ENCODE measurements around the gene SUPV3L1.
A peak's percentile ranks its signal among the peaks of the same experiment; 100 is the strongest.

SUPV3L1 gene

DNA sequence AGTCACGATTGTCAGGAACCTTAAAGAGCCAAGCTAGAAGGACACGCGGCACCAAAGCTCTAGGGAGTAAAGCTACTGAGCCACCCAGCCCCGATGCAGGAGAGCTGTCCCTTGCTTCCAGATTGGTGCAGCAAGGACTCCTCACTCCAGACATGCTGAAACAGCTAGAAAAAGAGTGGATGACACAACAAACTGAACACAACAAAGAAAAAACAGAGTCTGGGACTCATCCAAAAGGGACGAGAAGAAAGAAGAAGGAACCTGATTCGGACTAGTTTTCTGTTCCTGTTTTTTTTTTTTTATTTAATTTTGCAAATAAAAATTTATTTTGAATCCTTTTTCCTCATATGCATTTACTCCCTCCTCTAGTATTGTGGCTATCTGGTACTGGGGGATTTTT, 28.7 kb downstream of the SUPV3L1 start:
- no peak for DNase-seq

- no peak for DNase-seq
These were observed 29.9 kb downstream of the SUPV3L1 start for GRCh38 chr10:69209787-69210484.

DNA sequence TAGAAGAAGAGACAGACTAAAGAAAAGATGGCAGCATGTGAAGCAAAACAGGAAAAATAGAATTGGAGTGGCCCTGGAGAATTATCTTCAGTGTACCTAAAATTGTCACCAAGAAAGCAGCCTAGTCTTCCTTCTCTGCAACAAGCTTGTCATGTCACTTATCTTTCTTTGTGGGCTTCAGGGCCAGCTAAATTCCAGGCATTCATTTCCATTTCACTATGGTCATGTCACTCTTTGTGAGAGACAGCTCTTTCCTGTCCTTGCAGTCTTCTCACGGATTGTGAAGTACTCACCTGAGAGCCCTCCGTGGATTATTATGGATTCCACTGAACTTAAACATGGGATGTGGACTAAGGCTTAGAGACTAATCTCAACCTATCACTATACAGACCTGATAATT, 31.1 kb downstream of the SUPV3L1 start:
- no peak for DNase-seq

- no peak for DNase-seq
These were observed 31.5 kb downstream of the SUPV3L1 start for GRCh38 chr10:69211524-69211923.

GRCh38 chr10:69213591-69214311, 33.7 kb downstream of the SUPV3L1 start:
- DNase-seq: peak; percentile 51

- DNase-seq: no peak
These were observed 34.7 kb downstream of the SUPV3L1 start for GRCh38 chr10:69214666-69215131.

- no peak for DNase-seq
These were observed 35.6 kb downstream of the SUPV3L1 start for GRCh38 chr10:69215405-69216171.

- DNase-seq: peak; percentile 62
These were observed 36.6 kb downstream of the SUPV3L1 start for GRCh38 chr10:69216577-69217118.

DNA sequence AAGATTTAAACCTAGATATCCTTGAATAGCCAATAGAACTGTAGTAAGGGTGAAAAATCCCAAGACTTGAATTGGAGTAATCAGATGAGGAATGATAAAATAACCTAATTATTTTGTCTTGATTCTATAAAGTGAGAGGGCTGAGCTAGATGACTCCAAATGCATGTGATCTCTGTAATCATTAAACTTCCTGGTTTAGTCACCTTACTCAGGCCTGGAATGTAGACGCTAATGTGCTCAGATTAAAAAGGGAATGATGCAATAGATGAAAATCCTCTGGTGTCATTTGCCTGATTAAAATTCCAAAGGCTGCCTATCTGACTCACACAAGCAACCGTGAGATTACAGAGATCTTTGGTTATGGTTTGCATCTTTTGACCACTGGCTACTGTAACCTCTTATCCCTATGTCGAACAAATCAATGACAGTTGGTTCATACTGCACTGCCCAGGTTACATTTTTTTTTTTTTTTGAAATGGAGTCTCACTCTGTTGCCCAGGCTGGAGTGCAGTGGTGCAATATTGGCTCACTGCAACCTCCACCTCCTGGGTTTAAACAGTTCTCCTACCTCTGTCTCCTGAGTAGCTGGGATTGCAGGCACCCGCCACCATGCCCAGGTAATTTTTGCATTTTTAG, 37.2 kb downstream of the SUPV3L1 start:
- peak; percentile 79 for DNase-seq

DNA sequence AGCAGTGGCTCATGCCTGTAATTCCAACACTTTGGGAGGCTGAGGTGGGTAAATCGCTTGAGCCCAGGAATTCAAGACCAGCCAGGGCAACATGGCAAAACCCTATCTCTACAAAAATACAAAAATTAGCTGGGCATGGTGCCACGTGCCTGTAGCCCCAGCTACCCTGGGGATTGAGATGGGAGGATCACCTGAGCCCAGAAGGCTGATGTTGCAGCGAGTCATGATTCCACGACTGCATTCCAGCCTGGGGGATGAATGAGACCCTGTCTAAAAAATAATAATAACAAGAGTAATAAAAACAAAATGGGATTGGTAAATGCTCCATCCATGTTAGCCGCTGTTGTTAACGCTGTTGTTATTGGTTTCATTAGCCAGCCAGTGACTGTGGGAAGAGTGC, 38.8 kb downstream of the SUPV3L1 start:
- no peak for DNase-seq

- DNase-seq: no peak
These were observed 40.0 kb downstream of the SUPV3L1 start, which contains the start of gene HKDC1 for GRCh38 chr10:69220041-69220451. TSS of gene HKDC1 (plus strand) at chr10:69220332. CDS start at chr10:69220436, 104 bp downstream.

DNA sequence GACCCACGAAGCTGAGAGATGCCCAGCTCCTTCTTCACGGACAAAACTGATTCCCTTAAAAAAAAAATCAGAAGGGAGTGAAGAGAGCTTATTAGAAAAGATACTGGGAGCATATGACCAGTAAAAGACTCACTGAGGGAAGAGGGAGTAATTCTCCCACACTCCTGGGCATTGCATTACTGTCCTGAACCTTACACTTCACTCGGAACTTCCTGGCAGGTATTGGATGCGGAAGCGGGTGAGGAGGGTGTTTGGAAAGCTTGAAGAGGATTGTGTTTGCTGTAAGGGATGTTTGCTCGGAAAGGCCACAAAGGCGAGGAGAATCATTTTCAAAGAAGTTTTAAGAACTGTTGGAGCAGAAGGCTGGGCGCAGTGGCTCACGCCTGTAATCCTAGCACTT, 40.5 kb downstream of the SUPV3L1 start:
- DNase-seq: no peak

GRCh38 chr10:69222157-69223027, 42.4 kb downstream of the SUPV3L1 start:
- DNase-seq: peak; percentile 68

DNA sequence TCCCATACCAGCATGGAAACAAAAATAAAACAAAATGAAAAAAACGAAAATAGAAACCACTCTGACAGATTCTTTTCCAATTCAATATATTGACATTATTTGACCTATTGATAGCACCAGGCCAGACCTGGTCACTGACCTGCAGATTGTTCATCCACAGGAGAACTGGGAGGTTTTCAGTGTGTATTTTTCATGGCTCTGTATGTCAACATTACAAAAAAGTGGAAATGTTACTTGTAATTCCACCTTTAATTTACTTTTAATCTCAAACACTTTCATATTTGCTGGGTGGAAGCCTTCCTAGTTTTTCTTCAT, 43.0 kb downstream of the SUPV3L1 start:
- no peak for DNase-seq

DNA sequence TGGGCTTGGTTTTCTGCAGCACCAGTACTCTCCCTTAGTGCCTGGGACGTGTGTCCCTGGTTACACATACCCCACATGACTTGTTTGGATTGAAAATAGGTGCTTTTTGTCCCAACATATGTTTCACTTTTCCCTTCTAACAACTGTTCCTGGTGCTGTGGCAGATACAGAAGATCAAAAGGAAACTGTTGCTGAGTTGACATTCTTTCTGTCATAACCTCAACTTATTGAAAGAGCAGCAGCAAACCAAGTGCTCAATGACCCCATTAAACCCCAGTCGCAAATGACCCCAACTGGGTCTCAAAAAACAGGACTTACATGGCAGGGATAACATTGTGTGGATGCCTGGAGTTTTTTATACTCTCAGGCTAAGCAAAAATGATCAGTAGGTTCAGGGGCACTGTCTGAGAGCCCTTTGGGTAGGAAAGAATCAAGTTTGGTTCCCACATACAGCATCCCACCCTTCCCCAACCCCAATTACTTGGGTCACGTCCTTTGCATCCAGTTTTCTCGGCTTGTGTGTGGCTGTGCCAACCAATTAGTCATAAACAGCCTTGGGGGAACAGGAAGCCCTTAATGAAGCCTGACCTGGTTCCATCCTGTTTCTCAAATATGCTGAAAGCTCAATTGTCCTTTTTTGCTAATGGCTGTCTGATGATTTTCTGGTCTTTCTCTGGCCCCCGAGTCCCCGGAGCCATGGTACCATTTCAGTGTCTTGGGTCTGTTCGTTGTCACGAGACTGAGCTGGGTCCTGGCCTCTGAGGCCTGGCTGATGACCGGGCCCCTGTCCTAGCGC, 45.0 kb downstream of the SUPV3L1 start:
- no peak for DNase-seq

- no peak for DNase-seq
These were observed 45.6 kb downstream of the SUPV3L1 start for GRCh38 chr10:69225681-69226080.

- no peak for DNase-seq
These were observed 47.0 kb downstream of the SUPV3L1 start for GRCh38 chr10:69226919-69227450.

DNA sequence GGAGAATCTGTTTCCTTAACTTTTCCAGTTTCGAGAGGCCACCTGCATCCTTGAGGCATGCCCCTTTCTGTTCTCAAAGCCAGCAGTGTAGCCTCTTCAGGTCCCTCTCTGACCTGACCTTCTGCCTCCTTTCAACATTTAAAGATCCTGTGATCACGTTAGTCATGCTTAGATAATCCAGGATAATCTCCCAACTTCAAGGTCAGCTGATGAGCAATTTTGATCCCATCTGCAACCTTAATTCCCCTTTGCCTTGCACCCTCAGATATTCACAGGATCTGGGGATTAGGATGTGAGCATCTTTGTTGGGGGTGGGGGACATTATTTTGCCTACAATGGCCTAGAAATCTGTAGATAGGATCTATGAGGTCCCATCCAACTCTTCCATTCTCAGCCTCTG, 48.1 kb downstream of the SUPV3L1 start:
- DNase-seq: peak; percentile 87

DNA sequence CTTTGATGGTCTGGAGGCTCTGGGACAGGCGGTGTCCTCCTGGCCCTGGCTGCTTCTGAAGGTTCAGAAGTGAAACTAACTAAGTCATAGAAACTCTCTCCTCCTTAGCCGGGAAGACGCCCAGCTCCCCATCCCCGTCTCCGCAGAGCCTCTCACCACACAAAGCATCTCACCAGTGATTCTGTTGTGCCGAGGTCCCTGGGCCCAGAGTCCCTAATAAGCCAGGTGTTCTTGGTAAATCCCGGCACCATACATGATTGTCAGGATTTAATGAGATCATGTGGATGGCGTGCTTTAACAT, 49.5 kb downstream of the SUPV3L1 start:
- DNase-seq: peak; percentile 45

DNA sequence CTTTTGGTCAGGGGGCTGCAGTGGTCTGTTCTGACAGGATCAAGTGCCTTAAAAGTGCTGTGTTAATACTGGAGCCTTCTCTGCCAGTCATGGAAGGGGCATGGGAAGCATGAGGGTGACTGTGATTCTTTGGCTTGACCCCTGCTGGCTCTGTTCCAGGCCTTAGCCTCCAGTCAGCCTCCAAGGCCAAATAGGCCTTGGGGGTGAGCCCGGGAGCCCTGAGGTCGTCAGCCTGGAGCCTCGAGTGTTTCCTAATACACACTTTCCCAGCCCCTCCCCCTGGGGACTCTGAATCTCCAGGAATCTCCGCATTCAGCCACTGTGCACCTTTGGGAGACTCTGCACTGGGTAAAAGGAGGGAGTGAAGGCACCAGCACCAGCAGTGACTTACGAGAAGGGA, 50.1 kb downstream of the SUPV3L1 start:
- DNase-seq: no peak

- DNase-seq: no peak
These were observed 52.2 kb downstream of the SUPV3L1 start for GRCh38 chr10:69232252-69232651.
